Hematopoietic multipotent progenitor cell treated with erythropoietin and hydrocortisone succinate and interleukin-3 and kit ligand, for 4 days (in vitro differentiated cells): ENCODE results near the gene WDR73.
"Not testable (repeated sequence)": the region's sequence is repeated elsewhere in the genome, so short reads cannot be mapped to it uniquely, and the experiment has no call there.

Experiments used
- DNase-seq: peaks from one replicate; pipeline ENCODE4 v3.0.0-alpha.2; 2015

The WDR73 gene

DNA sequence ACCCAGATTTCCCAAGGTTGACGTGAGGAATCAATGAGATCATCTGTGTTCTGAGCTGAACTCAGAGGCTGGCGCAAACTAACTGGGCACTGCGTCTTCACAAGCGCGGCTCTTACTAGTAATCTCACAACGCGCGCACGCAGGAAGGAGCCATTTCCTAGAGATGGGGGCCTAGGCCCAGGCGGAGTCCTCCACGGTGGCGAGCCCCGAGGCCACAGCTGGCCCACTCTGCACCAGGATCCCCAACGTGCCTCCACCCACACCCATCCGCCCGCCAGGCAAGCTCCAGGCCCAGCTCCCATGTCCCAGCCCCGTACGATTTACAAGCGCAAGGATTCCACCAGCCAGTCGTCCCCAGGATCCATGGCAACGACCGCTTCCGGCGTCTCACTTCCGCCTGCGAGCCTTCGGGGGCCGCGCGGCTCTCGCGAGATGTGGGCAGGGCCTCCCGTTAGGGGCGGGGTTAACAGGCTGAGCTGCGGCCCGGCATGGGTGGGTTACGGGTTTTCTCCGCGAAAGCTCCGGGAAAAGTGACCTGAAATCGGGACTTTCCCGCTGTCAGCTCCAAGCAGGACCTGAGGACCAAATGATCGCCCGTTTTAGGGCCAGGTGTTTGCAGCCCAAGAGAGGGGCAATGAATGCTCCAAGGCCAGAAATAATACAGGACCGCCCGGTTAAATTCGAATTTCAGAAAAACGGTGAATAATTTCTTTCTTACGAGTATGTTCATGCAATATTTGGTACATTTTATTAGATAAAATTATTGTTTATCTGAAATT, at the start of gene WDR73:
TSS of gene WDR73 (minus strand) at position 374 of the 779 bp plus-strand sequence. CDS start at position 365, 9 bp downstream.
- DNase-seq, result peak; percentile 98

DNA sequence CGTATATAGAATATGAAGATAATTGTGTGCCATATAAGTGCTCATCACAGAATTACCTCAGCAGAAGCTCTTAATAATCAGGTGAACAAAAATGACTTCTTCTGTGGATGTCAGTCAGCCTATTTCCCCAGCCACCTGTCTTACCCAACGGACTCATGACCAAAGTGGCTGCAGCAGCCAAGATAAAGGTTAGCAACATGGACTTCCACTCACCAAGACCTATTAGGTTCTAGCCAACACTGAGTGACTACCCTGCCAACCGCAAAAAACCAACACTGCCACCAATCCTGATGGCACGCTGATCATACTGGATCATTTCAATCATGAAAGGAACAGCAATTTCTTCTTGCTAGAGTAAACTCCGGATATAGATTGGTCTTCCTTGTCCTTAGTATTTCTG, 49.7 kb upstream of the WDR73 start:
- no peak for DNase-seq

DNA sequence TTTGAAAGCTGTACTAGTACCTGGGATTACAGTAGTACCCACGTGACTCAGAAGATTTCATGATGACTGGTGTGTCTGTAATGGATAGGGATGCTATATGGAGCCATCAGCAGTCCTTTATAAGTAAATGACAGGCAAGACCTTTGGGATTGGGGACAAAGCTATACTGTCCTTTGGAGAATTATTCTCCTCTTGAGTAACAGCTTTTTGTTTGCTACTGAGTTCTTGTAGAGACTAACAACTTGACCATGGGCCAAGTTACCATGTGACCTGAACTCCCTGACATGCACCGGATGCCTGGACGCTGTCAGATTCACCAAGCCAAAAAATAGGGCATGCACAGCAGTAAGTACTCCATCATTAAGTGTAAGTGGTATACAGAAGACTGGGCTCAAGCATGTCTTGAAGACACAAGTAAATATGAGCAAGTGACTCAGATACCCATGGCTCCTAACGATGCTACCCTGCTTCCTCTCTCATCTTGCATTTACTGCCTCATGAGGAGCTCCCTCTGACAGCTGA, 48.9 kb upstream of the WDR73 start:
- peak; percentile 57 for DNase-seq

DNA sequence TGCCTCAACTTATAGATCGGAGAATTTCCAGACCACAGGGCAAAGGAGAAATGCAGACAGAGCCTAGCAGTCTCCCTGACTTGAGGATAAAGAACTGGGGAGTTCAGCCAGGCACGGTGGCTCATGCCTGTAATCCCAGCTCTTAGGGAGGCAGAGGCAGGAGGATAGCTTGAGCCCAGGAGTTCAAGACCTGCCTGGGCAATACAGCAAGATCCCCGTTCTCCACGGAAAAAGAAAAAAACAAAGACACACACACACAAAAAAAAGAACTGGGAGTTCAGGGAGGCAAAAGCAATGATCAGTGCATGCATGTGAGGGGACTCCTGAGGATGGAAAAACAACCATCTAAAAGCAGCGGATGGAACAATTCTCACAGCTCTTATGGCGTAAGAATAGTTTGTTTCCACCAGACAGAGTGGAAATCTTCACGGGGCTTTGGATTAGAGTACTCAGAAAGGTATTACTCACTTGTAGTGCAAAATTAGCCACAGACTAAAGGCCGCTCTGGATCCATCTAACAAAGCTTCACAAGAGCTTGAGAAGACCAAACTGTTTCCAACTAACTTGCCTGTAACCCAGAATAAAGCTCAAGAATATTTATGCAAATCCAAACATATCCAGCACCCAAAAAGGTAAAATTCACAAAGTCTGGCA, 45.6 kb upstream of the WDR73 start:
- DNase-seq, result no peak

DNA sequence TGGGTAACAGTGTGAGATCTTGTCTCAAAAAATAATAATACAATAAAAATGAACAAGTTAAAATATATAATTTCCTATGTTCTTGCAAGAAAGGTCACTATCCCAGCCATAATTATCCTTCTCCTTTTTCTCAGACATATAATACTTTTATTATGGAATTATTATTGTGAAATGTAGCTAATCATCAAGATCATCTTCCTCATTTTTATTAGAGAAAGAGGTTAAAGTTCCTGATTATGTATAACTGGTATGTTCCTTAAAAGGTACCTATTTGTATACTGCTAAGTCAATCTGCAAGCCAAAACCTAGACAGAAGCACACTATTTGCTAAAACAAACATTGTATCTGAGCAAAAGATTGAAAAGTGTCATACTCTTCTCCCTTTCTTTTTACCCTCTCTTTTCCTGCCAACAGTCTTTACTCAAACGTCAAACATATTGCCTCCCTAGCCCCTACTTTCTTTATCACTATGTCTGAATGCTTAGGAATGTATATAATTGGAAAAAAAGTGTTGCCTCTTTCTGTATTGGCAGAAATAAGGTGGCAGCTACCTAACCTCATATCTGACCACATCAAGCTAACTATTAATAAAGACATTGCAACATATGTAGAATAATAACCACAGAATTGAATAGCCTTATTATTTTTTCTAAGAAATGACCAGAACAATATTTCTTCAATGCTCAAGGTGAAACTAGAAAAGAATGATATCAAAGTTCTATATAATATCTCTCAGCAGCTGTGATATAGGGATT, 43.3 kb upstream of the WDR73 start:
- DNase-seq, result no peak

DNA sequence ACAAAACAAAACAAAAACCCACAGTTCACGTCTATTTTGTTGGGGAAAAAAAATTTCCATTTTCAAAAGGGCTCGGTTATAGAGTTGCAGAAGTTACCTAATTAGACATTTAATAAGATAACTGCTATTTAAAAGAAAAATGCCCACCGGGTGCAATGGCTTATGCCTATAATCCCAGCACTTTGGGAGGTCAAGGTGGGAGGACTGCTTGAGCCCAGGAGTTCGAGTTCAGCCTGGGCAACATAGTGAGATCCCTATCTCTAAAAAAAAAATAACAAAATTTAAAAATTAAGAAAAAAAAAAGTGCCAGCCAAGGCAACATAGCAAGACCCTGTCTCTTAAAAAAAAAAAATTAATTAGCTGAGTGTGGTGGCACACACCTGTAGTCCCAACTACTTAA, 42.7 kb upstream of the WDR73 start:
- DNase-seq, result no peak

DNA sequence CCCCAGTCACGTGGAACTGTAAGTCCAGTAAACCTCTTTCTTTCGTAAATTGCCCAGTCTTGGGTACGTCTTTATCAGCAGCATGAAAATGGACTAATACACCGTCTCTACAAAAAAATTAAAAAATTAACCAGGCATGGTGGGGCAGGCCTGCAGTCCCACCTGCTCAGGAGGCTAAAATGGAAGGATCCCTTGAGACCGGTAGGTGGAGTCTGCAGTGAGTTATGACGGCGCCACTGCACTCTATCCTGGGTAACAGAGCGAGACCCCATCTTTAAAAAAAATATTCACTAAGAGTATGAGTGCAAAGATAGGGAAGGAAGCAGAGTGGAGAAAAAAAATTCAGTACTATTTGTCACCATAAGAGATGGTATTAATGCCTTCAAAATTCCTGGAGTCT, 36.3 kb upstream of the WDR73 start:
- no peak for DNase-seq

DNA sequence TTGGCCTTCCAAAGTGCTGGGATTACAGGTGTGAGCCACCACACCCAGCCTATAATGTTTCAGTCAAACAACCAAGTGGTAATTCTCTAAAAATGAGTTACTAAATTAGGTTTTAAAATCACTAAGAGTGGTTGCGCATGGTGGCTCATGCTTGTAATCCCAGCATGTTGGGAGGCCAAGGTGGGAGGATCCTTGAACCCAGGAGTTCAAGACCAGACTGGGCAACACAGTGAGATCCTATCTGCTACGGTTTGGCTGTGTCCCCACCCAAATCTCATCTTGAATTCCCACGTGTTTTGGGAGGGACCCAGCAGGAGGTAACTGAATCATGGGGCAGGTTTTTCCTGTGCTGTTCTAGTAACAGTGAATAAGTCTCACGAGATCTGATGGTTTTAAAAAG, 35.8 kb upstream of the WDR73 start:
- DNase-seq, result no peak

DNA sequence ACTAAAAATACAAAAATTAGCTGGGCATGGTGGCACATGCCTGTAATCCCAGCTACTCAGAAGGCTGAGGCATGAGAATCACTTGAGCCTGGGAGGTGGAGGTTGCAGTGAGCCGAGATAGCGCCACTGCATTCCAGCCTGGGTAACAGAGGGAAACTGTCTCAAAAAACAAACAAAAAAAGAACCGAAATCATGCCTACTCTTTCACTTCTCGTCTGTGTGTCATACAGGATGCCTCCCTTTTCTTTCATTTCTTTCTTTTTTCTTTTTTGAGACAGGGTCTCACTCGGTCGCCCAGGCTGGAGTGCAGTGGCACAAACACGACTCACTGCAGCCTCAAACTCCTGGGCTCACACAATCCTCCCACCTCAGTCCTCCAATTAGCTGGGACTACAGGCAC, 32.4 kb upstream of the WDR73 start:
- not testable (repeated sequence) for DNase-seq

DNA sequence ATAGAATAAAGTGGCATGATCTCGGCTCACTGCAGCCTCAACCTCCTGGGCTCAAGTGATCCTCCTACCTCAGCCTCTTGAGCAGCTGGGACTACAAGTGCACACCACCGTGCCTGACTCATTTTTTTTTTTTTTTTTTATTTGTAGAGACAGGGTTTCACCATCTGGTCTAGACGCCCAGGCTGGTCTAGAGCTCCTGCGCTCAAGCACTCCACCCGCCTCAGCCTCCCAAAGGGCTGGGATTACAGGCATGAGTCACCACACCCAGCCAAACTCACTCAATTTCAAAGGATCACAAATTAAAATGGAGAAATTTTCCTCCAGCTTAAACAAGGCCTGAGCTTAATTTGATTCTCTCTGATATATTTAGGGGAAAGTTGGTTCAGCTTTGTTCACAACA, 31.2 kb upstream of the WDR73 start:
- DNase-seq, result peak; percentile 37

DNA sequence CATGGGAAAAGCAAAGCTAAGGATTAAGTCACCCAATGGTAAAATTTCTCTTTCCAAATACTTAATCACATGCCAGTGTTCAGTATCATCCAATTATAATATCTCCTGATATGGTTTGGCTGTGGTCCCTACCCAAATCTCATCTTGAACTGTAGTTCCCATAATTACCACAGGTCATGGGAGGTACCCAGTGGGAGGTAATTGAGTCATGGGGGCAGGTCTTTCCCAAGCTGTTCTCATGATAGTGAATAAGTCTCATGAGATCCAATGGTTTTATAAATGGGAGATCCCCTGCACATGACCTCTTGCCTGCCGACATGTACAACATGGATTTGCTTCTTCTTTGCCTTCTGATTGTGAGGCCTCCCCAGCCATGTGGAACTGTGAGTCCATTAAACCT, 30.0 kb upstream of the WDR73 start:
- peak; percentile 29 for DNase-seq

DNA sequence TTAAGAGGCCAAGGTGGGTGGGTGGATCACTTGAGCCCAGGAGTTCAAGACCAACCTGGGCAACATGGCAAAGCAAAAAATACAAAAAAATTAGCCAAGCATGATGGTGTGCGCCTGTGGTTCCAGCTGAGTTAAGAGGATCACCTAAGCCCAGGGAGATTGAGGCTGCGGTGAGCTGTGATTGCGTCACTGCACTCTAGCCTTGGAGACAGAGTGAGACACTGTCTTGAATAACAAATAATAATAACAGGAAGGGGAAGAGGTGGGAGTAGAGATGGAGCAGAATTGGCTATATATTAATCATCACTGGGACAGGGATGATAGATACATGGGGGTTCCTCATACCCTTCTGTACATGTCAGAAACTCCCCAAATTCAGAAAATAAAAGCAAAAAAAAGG, 27.7 kb upstream of the WDR73 start:
- no peak for DNase-seq

DNA sequence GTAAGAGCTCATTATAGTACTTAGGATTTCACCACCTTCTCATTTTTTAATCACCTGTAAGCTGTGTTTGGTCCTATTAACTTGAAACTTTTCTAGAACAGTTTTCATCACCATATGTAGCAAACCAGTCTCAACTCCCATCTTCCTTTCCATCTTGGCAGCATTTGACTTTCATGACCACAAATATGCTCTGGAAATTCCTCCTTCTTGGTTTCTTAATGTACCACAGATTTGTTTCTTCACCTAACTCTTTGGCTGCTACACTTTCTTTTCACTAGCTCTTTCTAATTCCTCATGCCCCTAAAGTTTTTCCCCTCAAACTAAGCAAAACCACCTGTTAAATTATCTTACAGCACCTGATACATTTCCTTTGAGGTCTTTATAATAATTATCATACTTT, 17.1 kb upstream of the WDR73 start:
- no peak for DNase-seq

DNA sequence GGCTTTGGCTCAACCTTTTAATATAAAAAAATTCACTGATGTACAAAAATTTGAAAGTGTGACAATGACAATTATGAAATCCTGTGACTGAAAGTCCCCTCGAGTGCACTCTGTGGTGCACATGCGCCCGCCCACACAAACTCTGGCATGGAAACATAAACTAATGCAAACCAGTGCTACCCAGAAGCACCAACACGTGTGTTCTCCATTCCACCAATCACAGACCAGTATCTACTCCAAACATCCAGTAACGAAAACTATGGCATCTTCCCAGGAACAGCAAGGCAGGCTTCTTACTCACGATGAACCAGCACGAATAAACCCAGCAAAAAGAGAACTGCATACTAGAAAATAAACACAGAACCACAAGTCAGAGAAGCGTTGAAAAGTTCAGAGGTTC, 15.6 kb upstream of the WDR73 start:
- no peak for DNase-seq

DNA sequence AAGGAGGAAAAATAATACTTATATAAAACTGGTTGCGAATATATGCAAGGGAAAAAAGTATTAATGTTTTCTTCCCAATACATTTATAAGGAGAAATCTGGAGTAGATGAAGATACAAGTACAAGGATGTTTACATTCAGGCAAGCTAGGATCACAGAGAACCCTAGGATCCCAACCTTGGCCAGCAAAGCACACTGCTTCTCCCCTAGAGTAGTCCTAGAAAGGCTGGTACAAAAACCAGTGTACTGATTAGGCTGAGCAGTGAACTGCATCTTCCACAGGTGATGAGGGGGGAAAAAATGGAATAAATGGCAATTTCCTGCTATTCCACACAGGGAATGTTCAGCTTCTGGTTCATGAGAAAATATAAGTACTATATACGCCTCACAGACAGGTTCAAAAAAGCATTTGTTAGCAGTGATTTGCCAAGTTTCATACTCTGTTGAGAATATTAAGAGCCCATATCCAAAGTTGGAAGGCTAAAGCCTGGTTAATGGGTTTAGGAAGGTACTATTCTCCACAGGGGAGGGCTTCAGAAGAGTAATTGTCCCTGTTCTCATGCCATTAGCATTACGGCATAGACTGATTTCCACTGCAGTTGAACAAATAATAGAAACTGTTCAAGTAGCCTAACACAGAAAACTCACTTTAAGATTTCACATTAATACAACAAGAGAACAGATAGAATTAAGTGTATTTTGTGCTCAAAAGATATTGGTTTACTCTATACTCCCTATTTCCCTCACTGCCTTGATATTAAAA, 14.3 kb upstream of the WDR73 start:
- no peak for DNase-seq

DNA sequence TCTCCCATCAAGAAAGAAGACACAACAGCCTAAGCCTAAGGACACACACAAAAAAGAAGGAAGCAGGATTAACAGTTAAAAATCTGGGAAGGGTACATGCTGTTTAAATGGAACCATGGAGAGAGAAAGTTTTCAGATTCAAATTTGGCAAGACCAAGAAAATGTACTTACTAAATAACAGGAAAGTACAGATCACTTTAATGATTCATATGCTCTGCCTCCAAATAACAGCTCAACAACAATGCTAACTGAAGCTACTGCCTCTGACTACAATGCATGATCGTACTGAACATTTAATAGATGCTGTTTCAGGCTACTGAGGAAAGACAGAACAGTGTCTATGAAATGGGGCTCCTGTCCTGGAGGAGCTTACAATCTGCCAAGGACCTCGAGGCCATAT, 12.3 kb upstream of the WDR73 start:
- no peak for DNase-seq

DNA sequence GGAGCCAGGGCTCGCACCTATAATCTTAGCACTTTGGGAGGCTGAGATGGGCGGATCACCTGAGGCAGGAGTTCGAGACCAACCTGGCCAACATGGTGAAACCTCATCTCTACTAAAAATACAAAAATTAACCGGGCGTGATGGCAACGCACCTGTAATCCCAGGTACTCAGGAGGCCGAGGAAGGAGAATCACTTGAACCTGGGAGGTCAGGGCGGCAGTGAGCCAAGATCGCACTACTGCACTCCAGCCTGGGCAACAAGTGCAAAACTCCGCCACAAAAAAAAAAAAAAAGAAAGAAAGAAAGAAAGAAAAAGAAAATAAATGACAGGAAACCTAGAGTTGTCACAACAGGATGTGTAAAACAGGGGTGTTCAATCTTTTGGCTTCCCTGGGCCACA, 6.9 kb upstream of the WDR73 start:
- DNase-seq, result no peak

DNA sequence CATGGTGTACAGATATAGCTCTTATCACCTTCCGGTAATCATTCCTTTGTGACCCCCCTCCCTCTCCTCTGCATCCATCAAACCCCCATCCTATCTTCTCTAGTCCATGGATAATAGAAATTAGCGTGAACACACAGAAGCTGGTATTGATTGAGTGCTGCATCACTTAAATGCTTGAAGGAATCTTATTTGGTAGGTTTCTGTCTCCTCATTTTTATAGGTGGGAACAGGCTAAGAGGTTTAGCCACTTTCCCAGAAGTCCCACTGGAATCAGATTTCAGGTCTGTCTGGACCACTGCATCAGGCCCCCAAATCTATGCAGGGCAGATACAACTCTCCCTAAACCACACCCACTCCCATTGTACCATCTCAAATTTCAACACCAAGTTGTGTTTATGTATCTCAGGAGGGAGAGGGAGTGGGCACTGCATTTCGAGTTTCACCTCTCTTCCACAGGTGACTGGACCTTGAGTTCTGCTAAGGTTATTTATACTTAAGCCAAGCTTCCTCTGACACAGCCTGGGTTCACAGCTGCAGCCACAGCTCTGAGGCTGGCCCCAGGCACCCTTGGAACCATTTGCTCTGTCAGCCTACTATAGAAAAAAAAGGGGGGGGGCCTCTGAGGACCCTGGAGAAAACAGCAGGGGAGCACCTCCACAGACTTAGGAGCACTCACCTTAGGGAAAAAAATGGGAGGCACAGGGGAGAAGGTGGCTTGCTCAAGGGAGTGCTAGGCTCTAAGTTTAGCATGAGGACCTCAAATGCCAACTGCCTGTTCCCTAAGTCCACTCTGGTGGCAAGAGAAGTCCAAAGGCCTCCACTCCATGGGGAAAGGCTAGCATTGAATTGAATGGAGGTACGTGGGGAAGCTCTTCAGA, 6.1 kb upstream of the WDR73 start:
- DNase-seq, result no peak

DNA sequence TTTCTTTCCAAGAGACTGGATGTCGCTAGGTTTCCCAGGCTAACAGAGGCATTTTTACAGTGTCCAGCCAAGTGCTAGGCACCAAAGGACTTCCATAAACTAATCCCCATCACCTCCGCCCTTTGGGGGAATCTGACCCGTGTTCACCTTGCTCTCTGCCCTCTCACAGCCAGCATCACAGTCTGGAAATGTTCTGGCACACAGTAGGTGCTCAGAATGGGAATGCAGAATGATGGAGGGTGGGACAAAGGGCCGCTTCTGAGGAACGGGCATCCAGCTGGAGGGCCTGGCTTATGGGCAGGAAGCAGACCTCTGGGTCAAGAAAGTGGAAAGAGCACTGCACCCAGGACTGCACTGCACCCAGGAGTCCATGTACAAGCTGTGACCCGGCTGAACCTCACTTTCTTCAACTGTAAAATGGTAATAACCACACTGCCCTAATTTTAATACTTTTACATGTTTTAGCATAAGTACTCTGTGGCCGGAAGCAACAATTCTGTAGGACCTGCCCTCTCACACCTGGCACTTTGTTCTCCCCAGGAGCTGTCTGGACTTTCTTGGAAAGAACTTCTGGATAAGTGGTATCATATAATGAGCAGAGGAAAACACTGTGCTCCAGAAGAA, 4.8 kb upstream of the WDR73 start:
- no peak for DNase-seq

DNA sequence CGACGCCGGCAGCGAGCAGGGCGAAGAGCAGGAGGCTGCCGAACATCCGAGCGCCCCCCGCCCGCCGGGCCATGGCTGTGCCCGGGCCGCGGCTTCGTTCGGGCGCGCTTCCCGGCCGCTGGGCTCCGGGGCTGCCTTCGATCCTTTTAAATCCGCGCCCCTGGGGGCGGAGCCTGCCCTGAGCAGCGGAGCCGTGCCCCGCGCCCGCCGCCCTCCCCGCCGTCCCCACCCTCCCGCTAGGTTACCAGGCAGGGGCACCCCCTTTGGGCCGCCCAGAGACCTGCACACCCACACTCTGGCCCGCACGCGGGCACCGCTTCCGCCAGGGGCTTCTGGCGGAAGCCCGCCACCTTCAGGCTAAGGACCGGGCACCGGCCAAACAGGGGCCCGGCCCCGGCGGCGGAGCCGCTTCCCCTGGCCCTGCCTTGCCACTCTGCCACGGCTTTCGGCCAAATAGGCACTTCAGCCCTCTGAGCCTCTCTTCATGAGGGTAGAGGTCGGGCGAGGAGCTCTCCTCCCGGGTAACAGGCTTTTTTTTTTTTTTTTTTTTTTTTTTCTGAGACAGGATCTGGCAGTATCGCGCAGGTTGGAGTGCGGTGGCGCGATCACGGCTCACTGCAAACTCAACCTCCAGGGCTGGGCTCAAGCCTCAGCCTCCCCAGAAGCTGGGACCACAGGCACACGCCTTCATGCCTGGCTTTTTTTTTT, 4.2 kb upstream of the WDR73 start, which contains the start of gene NMB:
TSS of gene NMB (minus strand) at position 120 of the 708 bp plus-strand sequence. CDS start at position 73, 47 bp downstream.
- peak; percentile 96 for DNase-seq

DNA sequence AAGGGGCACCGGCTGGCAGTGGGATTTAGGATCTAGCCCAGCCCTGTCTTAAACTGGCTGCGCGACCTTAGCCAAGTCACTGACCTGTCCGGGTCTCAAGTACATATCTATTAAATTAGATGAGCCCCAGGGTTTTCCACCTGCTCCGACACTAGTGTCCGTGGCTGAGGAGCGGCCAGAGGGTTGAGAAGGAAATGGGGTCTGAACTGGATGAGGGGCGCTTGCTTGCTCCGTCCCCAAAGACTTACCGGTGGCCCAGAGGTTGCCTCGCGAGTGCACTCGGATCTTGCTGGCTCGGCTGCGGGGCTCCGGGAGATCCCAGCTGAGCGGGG, 3.6 kb upstream of the WDR73 start:
- DNase-seq, result no peak
